ENCODE measurements around the gene SRCIN1.
"Not testable (repeated sequence)": the region's sequence is repeated elsewhere in the genome, so short reads cannot be mapped to it uniquely, and the experiment has no call there.

DNA sequence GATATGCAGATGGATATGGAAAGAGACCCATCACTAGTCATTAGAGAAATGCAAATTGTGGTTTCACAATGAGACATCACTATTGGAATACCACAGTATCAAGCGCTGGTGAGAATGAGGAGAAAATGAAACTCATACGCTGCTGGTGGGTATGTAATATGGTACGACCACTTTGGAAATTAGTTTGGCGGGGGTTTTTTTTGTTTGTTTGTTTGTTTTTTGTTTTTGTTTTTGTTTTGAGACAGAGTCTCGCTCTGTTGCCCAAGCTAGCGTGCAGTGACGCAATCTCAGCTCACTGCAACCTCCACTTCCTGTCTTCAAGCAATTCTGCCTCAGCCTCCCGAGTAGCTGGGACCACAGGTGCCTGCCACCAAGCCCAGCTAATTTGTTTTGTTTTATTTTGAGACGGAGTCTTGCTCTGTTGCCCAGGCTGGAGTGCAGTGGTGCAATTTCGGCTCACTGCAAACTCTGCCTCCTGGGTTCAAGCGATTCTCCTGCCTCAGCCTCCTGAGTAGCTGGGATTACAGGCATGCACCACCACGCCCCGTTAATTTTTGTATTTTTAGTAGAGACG lies 19.1 kb upstream of the SRCIN1 start:
- TF ChIP-seq, protein P1, sequence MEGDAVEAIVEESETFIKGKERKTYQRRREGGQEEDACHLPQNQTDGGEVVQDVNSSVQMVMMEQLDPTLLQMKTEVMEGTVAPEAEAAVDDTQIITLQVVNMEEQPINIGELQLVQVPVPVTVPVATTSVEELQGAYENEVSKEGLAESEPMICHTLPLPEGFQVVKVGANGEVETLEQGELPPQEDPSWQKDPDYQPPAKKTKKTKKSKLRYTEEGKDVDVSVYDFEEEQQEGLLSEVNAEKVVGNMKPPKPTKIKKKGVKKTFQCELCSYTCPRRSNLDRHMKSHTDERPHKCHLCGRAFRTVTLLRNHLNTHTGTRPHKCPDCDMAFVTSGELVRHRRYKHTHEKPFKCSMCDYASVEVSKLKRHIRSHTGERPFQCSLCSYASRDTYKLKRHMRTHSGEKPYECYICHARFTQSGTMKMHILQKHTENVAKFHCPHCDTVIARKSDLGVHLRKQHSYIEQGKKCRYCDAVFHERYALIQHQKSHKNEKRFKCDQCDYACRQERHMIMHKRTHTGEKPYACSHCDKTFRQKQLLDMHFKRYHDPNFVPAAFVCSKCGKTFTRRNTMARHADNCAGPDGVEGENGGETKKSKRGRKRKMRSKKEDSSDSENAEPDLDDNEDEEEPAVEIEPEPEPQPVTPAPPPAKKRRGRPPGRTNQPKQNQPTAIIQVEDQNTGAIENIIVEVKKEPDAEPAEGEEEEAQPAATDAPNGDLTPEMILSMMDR (IDR thresholded peaks at IDR 0.05) = not testable (repeated sequence)
- TF ChIP-seq POLR2A (IDR thresholded peaks at IDR 0.05) = not testable (repeated sequence)
